GM23338 (cell line): ENCODE results near the gene GOLT1A. TPM values are rescaled to one million over a fixed set of nuclear protein-coding genes. Genes with fewer than 3 reads are reported as not detected.

Source experiments
- CREB1 ChIP-seq: fragments of 250-450 bp; sonication (Bioruptor Pico); IDR thresholded peaks from 2 replicates; pipeline ENCODE4 v1.5.0; 2020; ENCODE audit warnings: low read depth, mild to moderate bottlenecking, moderate library complexity
- ETS1 ChIP-seq: IDR thresholded peaks from 2 replicates; pipeline ENCODE4 v1.6.1; 2016; ENCODE audit warnings: antibody characterized with exemption
- EZH2 ChIP-seq: fragments of 200-600 bp; sonication (generic); IDR thresholded peaks from one replicate; pipeline ENCODE4 v1.8.0; 2017; ENCODE audit warnings: antibody characterized with exemption, mild to moderate bottlenecking, low read depth; ENCODE audit not compliant: unreplicated experiment
- EZH2phosphoT487 ChIP-seq: fragments of 200-600 bp; sonication (generic); IDR thresholded peaks from one replicate; pipeline ENCODE4 v1.8.1; 2018; ENCODE audit warnings: antibody characterized with exemption; ENCODE audit not compliant: unreplicated experiment
- NANOG ChIP-seq: IDR thresholded peaks from 2 replicates; pipeline ENCODE4 v1.6.1; 2016; ENCODE audit warnings: antibody characterized with exemption, borderline replicate concordance
- POLR2AphosphoS5 ChIP-seq: IDR thresholded peaks from 2 replicates; pipeline ENCODE4 v1.6.1; 2016; ENCODE audit warnings: antibody characterized with exemption, low read depth
- ZNF114 ChIP-seq: fragments of 250-450 bp; sonication (Bioruptor Pico); IDR thresholded peaks from 2 replicates; pipeline ENCODE4 v1.5.0; 2020; ENCODE audit warnings: mild to moderate bottlenecking, moderate library complexity
- polyA plus RNA-seq: library from polyadenylated mRNA; unstranded; fragments of >200 nt; fragmentation: Nextera tagmentation; extraction: Ambion mirVana; gene quantifications from 2 replicates; pipeline ENCODE4 v1.2.1, GENCODE V29; 2016
- total RNA-seq: library from RNA; depleted of rRNA; stranded (reverse); fragments of >200 nt; shearing (Covaris generic); gene quantifications from 2 replicates; pipeline ENCODE4 v1.2.3, GENCODE V29; 2014; rRNA removed
- TF ChIP-seq, protein P1 (sequence below): fragments of 250-450 bp; sonication (Bioruptor Pico); IDR thresholded peaks from 2 replicates; pipeline ENCODE4 v1.5.0; 2020; ENCODE audit warnings: mild to moderate bottlenecking, moderate library complexity
- TF ChIP-seq, protein P2 (sequence below): IDR thresholded peaks from one replicate; pipeline ENCODE4 v1.6.1; 2018; ENCODE audit warnings: antibody characterized with exemption; ENCODE audit not compliant: unreplicated experiment

The GOLT1A gene
- total and polyA plus RNA-seq, 2 experiments from 2014 or later = 3.0 to 7.2 TPM

GRCh38 chr1:204149107-204149506 lies 64.7 kb downstream of the GOLT1A start (continued):
- TF ChIP-seq, protein P1, sequence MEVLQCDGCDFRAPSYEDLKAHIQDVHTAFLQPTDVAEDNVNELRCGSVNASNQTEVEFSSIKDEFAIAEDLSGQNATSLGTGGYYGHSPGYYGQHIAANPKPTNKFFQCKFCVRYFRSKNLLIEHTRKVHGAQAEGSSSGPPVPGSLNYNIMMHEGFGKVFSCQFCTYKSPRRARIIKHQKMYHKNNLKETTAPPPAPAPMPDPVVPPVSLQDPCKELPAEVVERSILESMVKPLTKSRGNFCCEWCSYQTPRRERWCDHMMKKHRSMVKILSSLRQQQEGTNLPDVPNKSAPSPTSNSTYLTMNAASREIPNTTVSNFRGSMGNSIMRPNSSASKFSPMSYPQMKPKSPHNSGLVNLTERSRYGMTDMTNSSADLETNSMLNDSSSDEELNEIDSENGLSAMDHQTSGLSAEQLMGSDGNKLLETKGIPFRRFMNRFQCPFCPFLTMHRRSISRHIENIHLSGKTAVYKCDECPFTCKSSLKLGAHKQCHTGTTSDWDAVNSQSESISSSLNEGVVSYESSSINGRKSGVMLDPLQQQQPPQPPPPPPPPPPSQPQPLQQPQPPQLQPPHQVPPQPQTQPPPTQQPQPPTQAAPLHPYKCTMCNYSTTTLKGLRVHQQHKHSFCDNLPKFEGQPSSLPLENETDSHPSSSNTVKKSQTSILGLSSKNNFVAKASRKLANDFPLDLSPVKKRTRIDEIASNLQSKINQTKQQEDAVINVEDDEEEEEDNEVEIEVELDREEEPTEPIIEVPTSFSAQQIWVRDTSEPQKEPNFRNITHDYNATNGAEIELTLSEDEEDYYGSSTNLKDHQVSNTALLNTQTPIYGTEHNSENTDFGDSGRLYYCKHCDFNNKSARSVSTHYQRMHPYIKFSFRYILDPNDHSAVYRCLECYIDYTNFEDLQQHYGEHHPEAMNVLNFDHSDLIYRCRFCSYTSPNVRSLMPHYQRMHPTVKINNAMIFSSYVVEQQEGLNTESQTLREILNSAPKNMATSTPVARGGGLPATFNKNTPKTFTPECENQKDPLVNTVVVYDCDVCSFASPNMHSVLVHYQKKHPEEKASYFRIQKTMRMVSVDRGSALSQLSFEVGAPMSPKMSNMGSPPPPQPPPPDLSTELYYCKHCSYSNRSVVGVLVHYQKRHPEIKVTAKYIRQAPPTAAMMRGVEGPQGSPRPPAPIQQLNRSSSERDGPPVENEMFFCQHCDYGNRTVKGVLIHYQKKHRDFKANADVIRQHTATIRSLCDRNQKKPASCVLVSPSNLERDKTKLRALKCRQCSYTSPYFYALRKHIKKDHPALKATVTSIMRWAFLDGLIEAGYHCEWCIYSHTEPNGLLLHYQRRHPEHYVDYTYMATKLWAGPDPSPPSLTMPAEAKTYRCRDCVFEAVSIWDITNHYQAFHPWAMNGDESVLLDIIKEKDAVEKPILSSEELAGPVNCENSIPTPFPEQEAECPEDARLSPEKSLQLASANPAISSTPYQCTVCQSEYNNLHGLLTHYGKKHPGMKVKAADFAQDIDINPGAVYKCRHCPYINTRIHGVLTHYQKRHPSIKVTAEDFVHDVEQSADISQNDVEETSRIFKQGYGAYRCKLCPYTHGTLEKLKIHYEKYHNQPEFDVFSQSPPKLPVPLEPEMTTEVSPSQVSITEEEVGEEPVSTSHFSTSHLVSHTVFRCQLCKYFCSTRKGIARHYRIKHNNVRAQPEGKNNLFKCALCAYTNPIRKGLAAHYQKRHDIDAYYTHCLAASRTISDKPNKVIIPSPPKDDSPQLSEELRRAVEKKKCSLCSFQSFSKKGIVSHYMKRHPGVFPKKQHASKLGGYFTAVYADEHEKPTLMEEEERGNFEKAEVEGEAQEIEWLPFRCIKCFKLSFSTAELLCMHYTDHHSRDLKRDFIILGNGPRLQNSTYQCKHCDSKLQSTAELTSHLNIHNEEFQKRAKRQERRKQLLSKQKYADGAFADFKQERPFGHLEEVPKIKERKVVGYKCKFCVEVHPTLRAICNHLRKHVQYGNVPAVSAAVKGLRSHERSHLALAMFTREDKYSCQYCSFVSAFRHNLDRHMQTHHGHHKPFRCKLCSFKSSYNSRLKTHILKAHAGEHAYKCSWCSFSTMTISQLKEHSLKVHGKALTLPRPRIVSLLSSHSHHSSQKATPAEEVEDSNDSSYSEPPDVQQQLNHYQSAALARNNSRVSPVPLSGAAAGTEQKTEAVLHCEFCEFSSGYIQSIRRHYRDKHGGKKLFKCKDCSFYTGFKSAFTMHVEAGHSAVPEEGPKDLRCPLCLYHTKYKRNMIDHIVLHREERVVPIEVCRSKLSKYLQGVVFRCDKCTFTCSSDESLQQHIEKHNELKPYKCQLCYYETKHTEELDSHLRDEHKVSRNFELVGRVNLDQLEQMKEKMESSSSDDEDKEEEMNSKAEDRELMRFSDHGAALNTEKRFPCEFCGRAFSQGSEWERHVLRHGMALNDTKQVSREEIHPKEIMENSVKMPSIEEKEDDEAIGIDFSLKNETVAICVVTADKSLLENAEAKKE (CRISPR knock-in tag) = no peak
- TF ChIP-seq EZH2 (no peak), EZH2phosphoT487 (no peak), CREB1 (CRISPR knock-in tag) (no peak), ETS1 (no peak), ZNF114 (CRISPR knock-in tag) (no peak), POLR2AphosphoS5 (no peak), NANOG (no peak)
- TF ChIP-seq, protein P2, sequence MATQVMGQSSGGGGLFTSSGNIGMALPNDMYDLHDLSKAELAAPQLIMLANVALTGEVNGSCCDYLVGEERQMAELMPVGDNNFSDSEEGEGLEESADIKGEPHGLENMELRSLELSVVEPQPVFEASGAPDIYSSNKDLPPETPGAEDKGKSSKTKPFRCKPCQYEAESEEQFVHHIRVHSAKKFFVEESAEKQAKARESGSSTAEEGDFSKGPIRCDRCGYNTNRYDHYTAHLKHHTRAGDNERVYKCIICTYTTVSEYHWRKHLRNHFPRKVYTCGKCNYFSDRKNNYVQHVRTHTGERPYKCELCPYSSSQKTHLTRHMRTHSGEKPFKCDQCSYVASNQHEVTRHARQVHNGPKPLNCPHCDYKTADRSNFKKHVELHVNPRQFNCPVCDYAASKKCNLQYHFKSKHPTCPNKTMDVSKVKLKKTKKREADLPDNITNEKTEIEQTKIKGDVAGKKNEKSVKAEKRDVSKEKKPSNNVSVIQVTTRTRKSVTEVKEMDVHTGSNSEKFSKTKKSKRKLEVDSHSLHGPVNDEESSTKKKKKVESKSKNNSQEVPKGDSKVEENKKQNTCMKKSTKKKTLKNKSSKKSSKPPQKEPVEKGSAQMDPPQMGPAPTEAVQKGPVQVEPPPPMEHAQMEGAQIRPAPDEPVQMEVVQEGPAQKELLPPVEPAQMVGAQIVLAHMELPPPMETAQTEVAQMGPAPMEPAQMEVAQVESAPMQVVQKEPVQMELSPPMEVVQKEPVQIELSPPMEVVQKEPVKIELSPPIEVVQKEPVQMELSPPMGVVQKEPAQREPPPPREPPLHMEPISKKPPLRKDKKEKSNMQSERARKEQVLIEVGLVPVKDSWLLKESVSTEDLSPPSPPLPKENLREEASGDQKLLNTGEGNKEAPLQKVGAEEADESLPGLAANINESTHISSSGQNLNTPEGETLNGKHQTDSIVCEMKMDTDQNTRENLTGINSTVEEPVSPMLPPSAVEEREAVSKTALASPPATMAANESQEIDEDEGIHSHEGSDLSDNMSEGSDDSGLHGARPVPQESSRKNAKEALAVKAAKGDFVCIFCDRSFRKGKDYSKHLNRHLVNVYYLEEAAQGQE = no peak

Other genes starting within 250 kb of the GOLT1A start
- 105 and 123 TPM in 2 replicates for gene SOX13, start 140.9 kb downstream of the GOLT1A start, total RNA-seq
- 28.6 and 32.3 TPM in 2 replicates for gene SOX13, start 140.9 kb downstream of the GOLT1A start, polyA plus RNA-seq
- gene ETNK2, start 61.9 kb downstream of the GOLT1A start, total RNA-seq = 18.9 and 26.2 TPM in 2 replicates
- 7.6 and 9.0 TPM in 2 replicates for gene ETNK2, start 61.9 kb downstream of the GOLT1A start, polyA plus RNA-seq
- gene REN, start 47.7 kb downstream of the GOLT1A start, total RNA-seq = not detected in 2 replicates
- gene REN, start 47.7 kb downstream of the GOLT1A start, polyA plus RNA-seq = not detected in 2 replicates
- 0.70 TPM in 1 of 2 replicates, not detected in the other for gene KISS1, start 17.5 kb downstream of the GOLT1A start, total RNA-seq
- not detected in 2 replicates for gene KISS1, start 17.5 kb downstream of the GOLT1A start, polyA plus RNA-seq
- 4.3 and 6.2 TPM in 2 replicates for gene PLEKHA6, start 145.9 kb upstream of the GOLT1A start, total RNA-seq
- gene PLEKHA6, start 145.9 kb upstream of the GOLT1A start, polyA plus RNA-seq = 2.5 and 2.8 TPM in 2 replicates
- 58.4 and 64.3 TPM in 2 replicates for gene PPP1R15B, start 197.8 kb upstream of the GOLT1A start, total RNA-seq
- gene PPP1R15B, start 197.8 kb upstream of the GOLT1A start, polyA plus RNA-seq = 16.3 and 17.3 TPM in 2 replicates